GM19025 (cell line): ENCODE measurements around the gene C17orf78.
A peak's percentile ranks its signal among the peaks of the same experiment; 100 is the strongest.
"Not testable (repeated sequence)": the region's sequence is repeated elsewhere in the genome, so short reads cannot be mapped to it uniquely, and the experiment has no call there.

Experiments used
- ATAC-seq: cut with Tn5 transposase; IDR thresholded peaks from one replicate; pipeline ENCODE4 v1.9.1; 2021; ENCODE audit warnings: mild to moderate bottlenecking, low read depth, moderate library complexity; ENCODE audit not compliant: unreplicated experiment

The C17orf78 gene

GRCh38 chr17:37385474-37385990 is 9.7 kb downstream of the C17orf78 start:
- ATAC-seq, result no peak

- ATAC-seq, result no peak
Measured at GRCh38 chr17:37386462-37386861, 10.7 kb downstream of the C17orf78 start.

GRCh38 chr17:37388266-37388665 is 12.5 kb downstream of the C17orf78 start:
- no peak for ATAC-seq

GRCh38 chr17:37389160-37389559 is 13.4 kb downstream of the C17orf78 start:
- ATAC-seq, result no peak

GRCh38 chr17:37391146-37391545 is 15.4 kb downstream of the C17orf78 start:
- ATAC-seq, result no peak

GRCh38 chr17:37392024-37392590 is 16.3 kb downstream of the C17orf78 start:
- no peak for ATAC-seq

- no peak for ATAC-seq
Measured at GRCh38 chr17:37393352-37393751, 17.6 kb downstream of the C17orf78 start.

GRCh38 chr17:37399265-37399803 is 23.5 kb downstream of the C17orf78 start:
- no peak for ATAC-seq

- no peak for ATAC-seq
Measured at GRCh38 chr17:37400505-37400904, 24.7 kb downstream of the C17orf78 start.

GRCh38 chr17:37405522-37405921 is 29.7 kb downstream of the C17orf78 start:
- ATAC-seq, result not testable (repeated sequence)

- ATAC-seq, result no peak
Measured at GRCh38 chr17:37405955-37406634, 30.3 kb downstream of the C17orf78 start.

- ATAC-seq, result peak; percentile 81
Measured at GRCh38 chr17:37406635-37407461, 31.1 kb downstream of the C17orf78 start, which contains the start of the genes ACACA and TADA2A. Gene ACACA (minus strand): TSS chr17:37406836. CDS start chr17:37406299, 537 bp downstream. Gene TADA2A (plus strand): TSS chr17:37406886. CDS start chr17:37411366, 4,480 bp downstream.

GRCh38 chr17:37408145-37408479 is 32.3 kb downstream of the C17orf78 start:
- not testable (repeated sequence) for ATAC-seq

- no peak for ATAC-seq
Measured at GRCh38 chr17:37410357-37410756, 34.6 kb downstream of the C17orf78 start.

GRCh38 chr17:37413875-37414519 is 38.2 kb downstream of the C17orf78 start:
- no peak for ATAC-seq

- no peak for ATAC-seq
Measured at GRCh38 chr17:37417852-37418251, 42.1 kb downstream of the C17orf78 start.

GRCh38 chr17:37422971-37423625 is 47.3 kb downstream of the C17orf78 start:
- no peak for ATAC-seq

GRCh38 chr17:37425268-37425667 is 49.5 kb downstream of the C17orf78 start:
- no peak for ATAC-seq

- no peak for ATAC-seq
Measured at GRCh38 chr17:37429039-37429438, 53.3 kb downstream of the C17orf78 start.

- no peak for ATAC-seq
Measured at GRCh38 chr17:37429453-37429852, 53.7 kb downstream of the C17orf78 start.
